ENCODE measurements around the gene FPGS.

- no peak for TF ChIP-seq CEBPB (IDR thresholded peaks at IDR 0.05)
- no peak for TF ChIP-seq JUNB (IDR thresholded peaks at IDR 0.05)
- TF ChIP-seq CTCF (IDR thresholded peaks at IDR 0.05), result no peak
- TF ChIP-seq POLR2A (IDR thresholded peaks at IDR 0.05; ENCODE audit: low read length), result no peak
- TF ChIP-seq RAD21 (conservative IDR thresholded peaks at IDR 0.05 in 1 of 2, IDR thresholded peaks at IDR 0.05 in 1 of 2), result no peak
Observed at GRCh38 chr9:127817881-127818434, 15.3 kb downstream of the FPGS start.

All from A549 (cell line).